Measurements from ENCODE around the gene OTOG.

The OTOG gene

DNA sequence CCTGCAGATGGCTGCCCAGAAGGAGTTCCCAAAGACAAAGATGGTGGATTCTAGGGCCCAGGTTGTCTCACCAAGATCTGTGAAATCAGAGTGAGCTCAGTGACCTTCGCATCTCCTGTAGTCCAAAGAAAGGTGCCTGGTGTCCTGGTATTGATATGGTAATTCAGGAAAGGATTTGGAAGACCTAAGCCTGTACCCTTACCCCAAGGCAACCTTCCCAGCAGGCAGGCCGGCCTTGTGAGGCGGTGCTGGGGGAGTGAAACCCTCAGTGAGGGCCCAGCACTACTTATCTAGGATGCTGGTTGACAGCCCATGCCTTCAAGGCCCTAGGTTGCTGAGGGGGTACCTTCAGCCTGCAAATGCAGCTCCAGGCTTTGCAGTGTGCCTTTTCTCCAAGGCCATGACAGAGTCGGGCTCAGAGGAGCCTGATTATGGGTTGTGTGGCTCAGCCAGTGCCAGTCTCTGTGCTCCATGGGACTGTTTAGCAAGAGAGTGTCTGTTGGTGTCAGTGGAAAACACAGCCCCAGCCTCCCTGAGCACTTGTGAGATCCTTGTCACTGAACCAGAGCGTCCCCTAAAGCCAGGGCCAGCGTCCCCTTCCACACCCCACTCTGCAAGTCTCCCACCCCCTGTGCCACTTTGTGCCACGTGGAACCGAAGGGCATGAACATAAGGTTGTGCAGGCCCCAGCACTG lies 99.5 kb downstream of the OTOG start:
- no peak for DNase-seq (ENCODE audit: low read depth in 1 of 2, low spot score in 1 of 2)

GRCh38 chr11:17648528-17648927 lies 101.5 kb downstream of the OTOG start:
- DNase-seq (ENCODE audit: low read depth in 1 of 2, low spot score in 1 of 2): no peak

- DNase-seq (ENCODE audit: low read depth in 1 of 2, low spot score in 1 of 2): no peak
These were observed 102.2 kb downstream of the OTOG start for GRCh38 chr11:17649261-17649660.

DNA sequence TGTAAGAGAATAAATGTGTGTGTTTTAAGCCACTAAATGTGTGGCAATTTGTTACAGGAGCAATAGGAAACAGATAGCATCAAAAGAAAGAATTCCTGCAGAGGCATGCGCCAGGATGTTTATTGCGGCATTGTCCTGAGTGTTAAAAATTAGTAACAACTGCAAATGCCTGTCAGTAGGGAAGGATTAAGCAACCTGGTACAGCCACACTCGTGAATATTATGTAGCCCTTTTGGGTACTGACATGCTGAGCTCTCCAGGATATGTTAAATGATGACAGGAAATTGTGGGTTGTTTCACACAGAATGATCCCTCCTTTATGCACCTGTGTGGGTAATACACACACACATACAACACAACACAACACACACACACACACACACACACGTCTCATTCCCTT lies 102.6 kb downstream of the OTOG start:
- no peak for DNase-seq (ENCODE audit: low read depth in 1 of 2, low spot score in 1 of 2)

- no peak for DNase-seq (ENCODE audit: low read depth in 1 of 2, low spot score in 1 of 2)
These were observed 103.3 kb downstream of the OTOG start for GRCh38 chr11:17650127-17650911.

- no peak for DNase-seq (ENCODE audit: low read depth in 1 of 2, low spot score in 1 of 2)
These were observed 104.0 kb downstream of the OTOG start for GRCh38 chr11:17651061-17651460.

DNA sequence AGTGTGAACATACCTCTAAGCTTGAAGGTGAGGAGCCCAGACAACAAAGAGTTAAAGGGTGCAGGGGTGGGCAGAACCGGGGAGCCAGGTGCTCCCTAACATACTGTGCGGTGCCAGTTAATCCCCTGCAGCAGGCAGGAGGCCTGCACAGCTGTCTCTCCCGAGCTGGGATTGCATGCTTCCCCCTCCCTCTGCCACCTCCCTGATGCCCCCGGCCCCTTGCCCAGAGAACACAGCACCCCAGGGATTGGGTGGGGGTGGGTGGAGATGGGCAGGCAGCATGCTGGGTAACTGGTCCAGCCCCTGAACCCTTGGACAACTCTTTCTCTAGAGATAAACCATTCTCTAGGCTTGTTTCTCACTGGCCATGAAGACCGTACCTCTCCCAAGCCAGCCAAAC lies 104.6 kb downstream of the OTOG start:
- no peak for DNase-seq (ENCODE audit: low read depth in 1 of 2, low spot score in 1 of 2)

- DNase-seq (ENCODE audit: low read depth in 1 of 2, low spot score in 1 of 2): no peak
These were observed 105.5 kb downstream of the OTOG start for GRCh38 chr11:17652556-17652955.

GRCh38 chr11:17653611-17654010 lies 106.6 kb downstream of the OTOG start:
- DNase-seq (ENCODE audit: low read depth in 1 of 2, low spot score in 1 of 2): no peak

DNA sequence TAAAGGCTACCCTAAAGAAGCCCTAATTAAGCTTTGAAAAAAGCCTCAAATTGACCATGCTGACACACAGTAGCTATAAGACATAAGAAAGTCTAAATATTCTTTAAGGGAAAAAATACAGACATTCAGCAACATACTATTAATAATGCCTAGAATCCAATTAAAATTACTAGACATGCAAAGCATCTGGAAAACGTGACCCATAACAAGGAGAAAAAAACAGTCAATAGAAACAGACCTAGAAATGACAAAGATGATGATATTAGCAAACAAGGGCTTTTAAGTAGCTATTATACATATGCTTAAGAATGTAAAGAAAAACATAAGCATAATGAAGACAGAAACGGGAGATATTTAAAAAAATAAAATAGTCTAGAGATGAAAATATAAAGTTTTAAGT lies 108.6 kb downstream of the OTOG start:
- DNase-seq (ENCODE audit: low read depth in 1 of 2, low spot score in 1 of 2): no peak

DNA sequence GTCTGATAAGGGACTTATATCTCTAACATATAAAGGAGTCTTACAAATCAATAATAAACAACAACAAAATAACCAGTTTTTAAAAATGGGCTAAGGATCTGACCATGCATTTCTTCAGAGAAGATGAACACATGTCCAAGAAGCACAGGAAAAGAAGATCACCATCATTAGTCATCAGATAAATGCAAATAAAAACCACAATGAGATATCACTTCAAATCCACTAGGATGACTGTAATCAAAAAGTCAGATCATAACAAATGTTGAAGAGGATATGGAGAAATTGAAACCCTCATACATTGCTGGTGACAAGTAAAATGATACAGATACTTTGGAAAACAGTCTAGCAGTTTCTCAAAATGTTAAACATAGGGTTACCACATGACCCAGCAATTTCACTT lies 111.2 kb downstream of the OTOG start:
- no peak for DNase-seq (ENCODE audit: low read depth in 1 of 2, low spot score in 1 of 2)

GRCh38 chr11:17668166-17668565 lies 121.1 kb downstream of the OTOG start:
- no peak for DNase-seq (ENCODE audit: low read depth in 1 of 2, low spot score in 1 of 2)

GRCh38 chr11:17672469-17672868 lies 125.4 kb downstream of the OTOG start:
- DNase-seq (ENCODE audit: low read depth in 1 of 2, low spot score in 1 of 2): no peak

GRCh38 chr11:17673951-17674350 lies 126.9 kb downstream of the OTOG start:
- no peak for DNase-seq (ENCODE audit: low read depth in 1 of 2, low spot score in 1 of 2)

DNA sequence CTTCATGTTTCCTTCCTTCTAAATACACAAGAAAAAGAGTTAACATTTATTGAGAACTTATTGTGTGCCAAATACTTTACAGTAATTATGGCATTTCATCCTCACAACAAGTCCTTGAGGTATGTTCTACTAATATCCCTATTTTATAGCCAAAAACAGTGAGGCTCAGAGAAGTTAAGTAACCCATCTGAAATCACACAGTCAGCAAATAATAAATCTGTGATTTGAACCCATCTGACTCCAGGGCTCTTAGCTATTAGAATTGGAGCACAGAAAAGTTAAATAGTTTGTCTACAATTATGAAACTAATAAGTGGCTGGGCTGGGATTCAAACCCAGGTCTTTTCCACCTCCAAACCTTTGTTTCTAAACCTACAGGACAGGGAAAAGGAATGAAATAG lies 135.8 kb downstream of the OTOG start:
- DNase-seq (ENCODE audit: low read depth in 1 of 2, low spot score in 1 of 2): no peak

- no peak for DNase-seq (ENCODE audit: low read depth in 1 of 2, low spot score in 1 of 2)
These were observed 136.5 kb downstream of the OTOG start for GRCh38 chr11:17683377-17684161.

- no peak for DNase-seq (ENCODE audit: low read depth in 1 of 2, low spot score in 1 of 2)
These were observed 137.5 kb downstream of the OTOG start for GRCh38 chr11:17684550-17684949.

- DNase-seq (ENCODE audit: low read depth in 1 of 2, low spot score in 1 of 2): no peak
These were observed 139.3 kb downstream of the OTOG start for GRCh38 chr11:17686231-17686980.

GRCh38 chr11:17687946-17688670 lies 141.0 kb downstream of the OTOG start:
- no peak for DNase-seq (ENCODE audit: low read depth in 1 of 2, low spot score in 1 of 2)

GRCh38 chr11:17691550-17691949 lies 144.5 kb downstream of the OTOG start:
- DNase-seq (ENCODE audit: low read depth in 1 of 2, low spot score in 1 of 2): no peak

GRCh38 chr11:17691976-17692375 lies 144.9 kb downstream of the OTOG start:
- DNase-seq (ENCODE audit: low read depth in 1 of 2, low spot score in 1 of 2): no peak

All from activated T-helper 1 cell treated with anti-CD3 and anti-CD28 coated beads, Interleukin-2, amount 50 U/mL, for 16 hours (primary cell).